Memory B cell (primary cell): ENCODE results near the gene CLTA.

Experiments used
- ATAC-seq: fragments of 150-1000 bp; cut with Tn5 transposase; 2 replicates; pipeline ENCODE4 v1.10.0; 2021; ENCODE audit warnings: low read depth, mild to moderate bottlenecking, moderate library complexity
- DNase-seq, 2 donors: peaks; one replicate each; pipeline ENCODE4 v3.0.0; 2022; ENCODE audit warnings: low spot score in 2 of 2
- H3K27ac Mint-ChIP-seq: one replicate; pipeline ENCODE4 v1.8.0; 2022; ENCODE audit warnings: mild to moderate bottlenecking, moderate library complexity, mixed read lengths
- H3K27me3 Mint-ChIP-seq: one replicate; pipeline ENCODE4 v1.8.0; 2022; ENCODE audit warnings: mixed read lengths
- H3K36me3 Mint-ChIP-seq: one replicate; pipeline ENCODE4 v1.8.0; 2022; ENCODE audit warnings: mild to moderate bottlenecking, mixed read lengths
- H3K4me1 Mint-ChIP-seq: one replicate; pipeline ENCODE4 v1.8.0; 2022; ENCODE audit warnings: mixed read lengths
- H3K4me3 Mint-ChIP-seq: one replicate; pipeline ENCODE4 v1.8.0; 2022; ENCODE audit warnings: mild to moderate bottlenecking, moderate library complexity, mixed read lengths
- H3K9me3 Mint-ChIP-seq: one replicate; pipeline ENCODE4 v1.8.0; 2022; ENCODE audit warnings: mixed read lengths

The CLTA gene

GRCh38 chr9:36190388-36191289, at the start of gene CLTA:
Gene CLTA, plus strand, starts transcription at chr9:36190921. Its CDS starts 136 bp downstream, at chr9:36191057.
- peaks cover 42% of the 10 kb centered on the region for H3K4me1 Mint-ChIP-seq
- H3K27me3 Mint-ChIP-seq, result no peaks in the 10 kb centered on the region
- DNase-seq, result peak; percentile 85 to 89
- peak within 1 kb of the TSS; percentile 93 for H3K27ac Mint-ChIP-seq
- no peaks in the 10 kb centered on the region for H3K9me3 Mint-ChIP-seq
- H3K36me3 Mint-ChIP-seq, result peaks cover 11% of the 10 kb centered on the region
- peak within 1 kb of the TSS; percentile 90 for H3K4me3 Mint-ChIP-seq
- ATAC-seq, result peak; percentile 97

- Mint-ChIP-seq H3K4me3 (peak overlapping the region; percentile 19), H3K36me3 (peaks cover 9% of the 10 kb centered on the region), H3K27me3 (no peaks in the 10 kb centered on the region), H3K9me3 (peaks cover 5% of the 10 kb centered on the region), H3K27ac (peak overlapping the region; percentile 71), H3K4me1 (peaks cover 69% of the 10 kb centered on the region)
- ATAC-seq, result no peak
- no peak for DNase-seq
Measured at GRCh38 chr9:36141288-36141687, 49.4 kb upstream of the CLTA start.

- no peak for ATAC-seq
- peaks cover 70% of the 10 kb centered on the region for H3K4me1 Mint-ChIP-seq
- H3K36me3 Mint-ChIP-seq, result peaks cover 10% of the 10 kb centered on the region
- H3K4me3 Mint-ChIP-seq, result peak overlapping the region; percentile 99
- peaks cover 6% of the 10 kb centered on the region for H3K9me3 Mint-ChIP-seq
- H3K27ac Mint-ChIP-seq, result no peak overlapping the region
- no peaks in the 10 kb centered on the region for H3K27me3 Mint-ChIP-seq
- no peak for DNase-seq
Measured at GRCh38 chr9:36141761-36142160, 49.0 kb upstream of the CLTA start.

GRCh38 chr9:36142510-36143244, 48.0 kb upstream of the CLTA start:
- Mint-ChIP-seq H3K4me3 (peak overlapping the region; percentile 99), H3K27ac (peak overlapping the region; percentile 98), H3K36me3 (peaks cover 13% of the 10 kb centered on the region), H3K9me3 (peaks cover 6% of the 10 kb centered on the region), H3K4me1 (peaks cover 70% of the 10 kb centered on the region), H3K27me3 (no peaks in the 10 kb centered on the region)
- ATAC-seq (peak; percentile 41), DNase-seq (no peak)

GRCh38 chr9:36143245-36143641, 47.5 kb upstream of the CLTA start:
- H3K4me1 Mint-ChIP-seq, result peaks cover 68% of the 10 kb centered on the region
- DNase-seq, result no peak
- peak overlapping the region; percentile 98 for H3K27ac Mint-ChIP-seq
- H3K9me3 Mint-ChIP-seq, result peaks cover 6% of the 10 kb centered on the region
- ATAC-seq, result no peak
- no peaks in the 10 kb centered on the region for H3K27me3 Mint-ChIP-seq
- peak overlapping the region; percentile 99 for H3K4me3 Mint-ChIP-seq
- H3K36me3 Mint-ChIP-seq, result peaks cover 13% of the 10 kb centered on the region

- DNase-seq, result peak in 1 of 2 donors; percentile 34
- peak overlapping the region; percentile 99 for H3K4me3 Mint-ChIP-seq
- H3K4me1 Mint-ChIP-seq, result peaks cover 56% of the 10 kb centered on the region
- peaks cover 13% of the 10 kb centered on the region for H3K36me3 Mint-ChIP-seq
- no peaks in the 10 kb centered on the region for H3K27me3 Mint-ChIP-seq
- peak overlapping the region; percentile 98 for H3K27ac Mint-ChIP-seq
- peak; percentile 78 for ATAC-seq
- H3K9me3 Mint-ChIP-seq, result peaks cover 6% of the 10 kb centered on the region
Measured at GRCh38 chr9:36144309-36145232, 46.1 kb upstream of the CLTA start.

- no peak for DNase-seq
- peaks cover 53% of the 10 kb centered on the region for H3K4me1 Mint-ChIP-seq
- H3K36me3 Mint-ChIP-seq, result peaks cover 14% of the 10 kb centered on the region
- no peaks in the 10 kb centered on the region for H3K27me3 Mint-ChIP-seq
- peak overlapping the region; percentile 99 for H3K4me3 Mint-ChIP-seq
- peaks cover 6% of the 10 kb centered on the region for H3K9me3 Mint-ChIP-seq
- no peak for ATAC-seq
- peak overlapping the region; percentile 98 for H3K27ac Mint-ChIP-seq
Measured at GRCh38 chr9:36145970-36146369, 44.8 kb upstream of the CLTA start.

GRCh38 chr9:36146651-36147050, 44.1 kb upstream of the CLTA start:
- H3K36me3 Mint-ChIP-seq, result peaks cover 14% of the 10 kb centered on the region
- DNase-seq (no peak), ATAC-seq (no peak)
- peaks cover 6% of the 10 kb centered on the region for H3K9me3 Mint-ChIP-seq
- H3K4me3 Mint-ChIP-seq, result no peak overlapping the region
- no peaks in the 10 kb centered on the region for H3K27me3 Mint-ChIP-seq
- no peak overlapping the region for H3K27ac Mint-ChIP-seq
- H3K4me1 Mint-ChIP-seq, result peaks cover 58% of the 10 kb centered on the region

GRCh38 chr9:36147441-36148175, 43.1 kb upstream of the CLTA start:
- Mint-ChIP-seq H3K9me3 (peaks cover 6% of the 10 kb centered on the region), H3K36me3 (peaks cover 16% of the 10 kb centered on the region), H3K4me3 (peak overlapping the region; percentile 50), H3K27ac (peak overlapping the region; percentile 16), H3K27me3 (no peaks in the 10 kb centered on the region), H3K4me1 (peaks cover 58% of the 10 kb centered on the region)
- no peak for DNase-seq
- ATAC-seq, result no peak

GRCh38 chr9:36148311-36149051, 42.2 kb upstream of the CLTA start:
- H3K27me3 Mint-ChIP-seq, result no peaks in the 10 kb centered on the region
- H3K27ac Mint-ChIP-seq, result peak overlapping the region; percentile 16
- no peak overlapping the region for H3K4me3 Mint-ChIP-seq
- no peak for ATAC-seq
- peaks cover 6% of the 10 kb centered on the region for H3K9me3 Mint-ChIP-seq
- H3K4me1 Mint-ChIP-seq, result peaks cover 57% of the 10 kb centered on the region
- H3K36me3 Mint-ChIP-seq, result peaks cover 16% of the 10 kb centered on the region
- DNase-seq, result no peak

- Mint-ChIP-seq H3K4me3 (no peak overlapping the region), H3K9me3 (peaks cover 6% of the 10 kb centered on the region), H3K27me3 (no peaks in the 10 kb centered on the region), H3K27ac (peak overlapping the region; percentile 99), H3K4me1 (peaks cover 58% of the 10 kb centered on the region), H3K36me3 (peaks cover 16% of the 10 kb centered on the region)
- no peak for DNase-seq
- no peak for ATAC-seq
Measured at GRCh38 chr9:36149197-36149596, 41.5 kb upstream of the CLTA start.

- Mint-ChIP-seq H3K36me3 (peaks cover 9% of the 10 kb centered on the region), H3K27me3 (no peaks in the 10 kb centered on the region), H3K27ac (peak overlapping the region; percentile 99), H3K4me3 (peak overlapping the region; percentile 86), H3K9me3 (peaks cover 3% of the 10 kb centered on the region), H3K4me1 (peaks cover 48% of the 10 kb centered on the region)
- ATAC-seq (no peak), DNase-seq (no peak)
Measured at GRCh38 chr9:36150574-36151315, 40.0 kb upstream of the CLTA start.
